GM18951 (cell line): ENCODE data around the gene SMYD3.

ENCODE experiments used
- POLR2A ChIP-seq: IDR thresholded peaks from 4 replicates; pipeline ENCODE4 v1.6.1; 2011; ENCODE audit warnings: mild to moderate bottlenecking; ENCODE audit not compliant: insufficient read length, insufficient read depth; ENCODE audit errors: extremely low read depth
- in situ Hi-C: fragments of 300-500 bp; cut with MboI; formaldehyde crosslinking; loops from one replicate; pipeline ENCODE4 v1.12.0; 2022; ENCODE audit warnings: low sequenced_read_pairs, mixed read lengths, inconsistent platforms; ENCODE audit not compliant: unreplicated experiment

The SMYD3 gene

DNA sequence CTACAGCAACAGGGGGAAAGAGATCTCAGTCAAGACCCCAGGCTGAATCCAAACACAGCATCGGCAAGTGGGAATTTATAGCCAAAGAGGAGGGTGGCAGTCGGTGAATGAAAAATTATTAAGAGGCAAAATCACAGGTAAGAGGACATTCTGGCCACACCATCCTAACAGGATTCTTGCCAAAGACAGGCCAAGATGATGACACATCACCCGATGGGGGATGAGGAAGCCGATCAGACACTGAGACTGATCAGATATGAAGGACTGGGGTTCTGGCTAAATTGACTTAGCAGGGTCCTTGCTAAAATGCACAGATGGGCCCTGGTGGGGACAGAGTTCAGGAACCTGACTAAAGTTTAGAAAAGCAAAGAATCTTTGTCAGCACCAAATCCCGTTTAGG, 402.2 kb downstream of the SMYD3 start:
- no peak for TF ChIP-seq POLR2A
- in situ Hi-C loops = no loop called here

DNA sequence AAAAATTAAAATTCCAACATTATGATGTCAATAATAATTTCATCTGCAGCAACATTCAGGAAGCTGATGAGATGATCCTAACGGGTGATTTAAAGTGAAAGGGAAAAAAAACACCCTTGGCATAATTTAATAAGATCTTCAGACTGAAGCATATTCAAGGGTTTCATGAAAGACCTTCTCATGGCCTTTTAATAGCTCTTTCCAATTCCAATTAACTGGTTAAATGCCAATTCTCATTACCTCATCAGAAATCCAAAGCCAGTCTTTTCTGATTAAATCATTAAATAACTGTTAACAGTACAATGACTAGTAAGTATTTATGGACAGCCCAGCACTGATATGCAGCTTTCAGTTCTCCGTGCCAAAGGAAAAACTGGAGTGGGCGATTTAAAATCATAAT, 407.5 kb downstream of the SMYD3 start:
- no peak for TF ChIP-seq POLR2A
- in situ Hi-C loops = no loop called here

DNA sequence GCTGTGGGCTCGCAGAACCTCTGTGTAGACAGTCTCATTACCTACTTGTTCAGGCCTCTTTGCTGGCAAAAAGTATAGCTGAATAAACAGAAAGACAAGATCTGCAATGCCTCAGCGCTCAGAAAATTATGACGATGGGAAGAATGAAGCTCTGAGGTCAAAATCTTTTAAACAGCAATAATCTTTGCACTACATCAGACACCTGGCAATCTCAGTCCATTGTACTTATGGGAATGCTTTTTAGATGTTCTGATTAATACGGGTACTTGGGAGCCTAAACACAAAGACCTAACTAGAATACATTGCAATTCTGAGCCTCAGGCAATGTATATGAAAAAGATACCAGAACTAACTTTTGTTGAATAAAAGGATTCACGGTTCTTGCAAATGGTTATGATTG, 410.7 kb downstream of the SMYD3 start:
- in situ Hi-C loops = no loop called here
- no peak for TF ChIP-seq POLR2A

DNA sequence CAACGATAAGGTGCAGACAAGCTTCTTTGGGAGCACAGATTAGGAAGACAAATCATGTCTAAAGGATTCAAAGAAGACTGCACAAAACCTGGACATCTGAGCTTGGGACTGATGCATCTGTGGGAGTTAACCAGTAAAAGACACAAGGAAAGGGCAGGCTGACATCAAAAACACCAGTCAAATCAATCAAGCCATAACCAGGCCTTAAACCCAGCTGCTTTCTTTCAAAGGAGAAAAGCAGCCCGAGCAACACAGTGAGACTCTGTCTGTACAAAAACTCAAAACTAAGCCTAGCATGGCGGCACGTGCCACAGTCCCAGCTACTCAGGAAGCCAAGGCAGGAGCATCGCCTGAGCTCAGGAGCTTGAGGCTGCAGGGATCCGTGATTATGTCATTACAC, 411.6 kb downstream of the SMYD3 start:
- no peak for TF ChIP-seq POLR2A
- in situ Hi-C loops = no loop called here

DNA sequence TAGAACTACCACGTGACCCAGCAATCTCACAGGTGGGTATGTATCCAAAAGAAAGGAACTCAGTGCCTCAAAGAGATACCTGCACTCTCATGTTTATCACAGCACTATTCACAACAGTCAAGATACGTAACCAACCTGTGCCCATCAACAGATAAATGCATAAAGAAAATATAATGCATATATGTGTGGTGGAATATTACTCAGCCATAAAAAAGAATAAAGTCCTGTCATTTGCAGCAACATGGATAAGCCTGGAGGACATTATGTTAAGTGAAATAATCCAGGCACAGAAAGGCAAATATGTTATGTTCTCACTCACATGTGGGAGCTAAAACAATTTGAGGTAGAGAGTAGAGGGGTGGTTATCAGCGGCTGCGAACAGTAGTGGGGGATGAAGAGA, 413.8 kb downstream of the SMYD3 start:
- in situ Hi-C loops = no loop called here
- TF ChIP-seq POLR2A = no peak

DNA sequence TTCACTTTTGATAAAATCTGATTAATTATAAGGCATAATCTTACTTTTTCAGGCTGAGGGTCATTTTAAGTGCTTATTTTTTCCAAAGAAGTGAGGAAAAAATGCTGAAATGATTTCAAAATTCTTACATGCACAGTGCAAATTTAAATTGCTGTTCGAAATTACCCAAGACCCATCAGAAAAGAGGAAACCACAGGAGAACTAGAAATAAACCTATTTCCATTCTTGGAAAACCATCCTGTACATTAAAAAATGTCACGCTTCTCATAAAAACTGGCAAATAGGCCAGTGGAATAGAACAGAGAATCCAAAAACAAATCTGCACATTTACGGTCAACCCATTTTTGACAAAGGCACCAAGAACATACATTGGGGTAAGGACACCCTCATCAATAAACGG, 414.9 kb downstream of the SMYD3 start:
- no peak for TF ChIP-seq POLR2A
- in situ Hi-C loops = no loop called here

DNA sequence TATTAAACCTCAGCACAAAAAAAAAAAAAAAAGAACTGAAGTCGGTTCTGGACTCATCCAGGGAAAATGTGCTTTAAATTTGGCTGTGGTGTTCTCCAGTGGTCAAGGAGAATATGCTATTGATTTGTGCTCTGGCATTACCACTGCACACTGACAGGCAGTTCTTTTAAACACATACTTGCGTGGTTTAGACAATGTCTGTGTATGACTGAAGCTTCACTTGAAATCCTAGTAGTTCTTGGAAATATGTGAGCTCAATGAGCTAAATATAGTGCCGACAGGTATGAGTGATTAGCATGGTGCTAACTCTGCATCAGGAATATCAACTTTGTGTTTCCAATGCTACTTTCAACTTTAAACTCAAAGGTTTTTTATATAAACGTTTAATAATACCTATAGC, 415.6 kb downstream of the SMYD3 start:
- TF ChIP-seq POLR2A = no peak
- in situ Hi-C loops = no loop called here

DNA sequence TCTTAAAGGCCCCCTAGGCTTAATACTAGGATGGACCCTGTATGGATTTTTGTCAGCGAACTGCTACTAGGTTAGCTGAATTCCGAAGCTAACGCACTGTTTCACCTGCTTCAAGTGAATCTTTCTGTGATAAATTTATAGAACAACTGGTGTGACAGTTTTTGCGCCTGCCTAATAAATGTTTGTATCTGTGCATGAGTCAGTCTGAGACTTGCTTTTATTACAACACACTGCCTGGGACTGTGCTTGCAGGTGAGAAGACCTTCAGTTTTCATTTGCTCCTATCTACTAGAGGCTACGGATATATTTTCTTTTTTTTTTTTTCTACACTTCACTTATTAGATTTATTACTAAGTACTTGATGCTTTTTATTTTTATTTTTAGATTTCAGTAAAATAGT, 420.9 kb downstream of the SMYD3 start:
- in situ Hi-C loops = no loop called here
- TF ChIP-seq POLR2A = no peak

DNA sequence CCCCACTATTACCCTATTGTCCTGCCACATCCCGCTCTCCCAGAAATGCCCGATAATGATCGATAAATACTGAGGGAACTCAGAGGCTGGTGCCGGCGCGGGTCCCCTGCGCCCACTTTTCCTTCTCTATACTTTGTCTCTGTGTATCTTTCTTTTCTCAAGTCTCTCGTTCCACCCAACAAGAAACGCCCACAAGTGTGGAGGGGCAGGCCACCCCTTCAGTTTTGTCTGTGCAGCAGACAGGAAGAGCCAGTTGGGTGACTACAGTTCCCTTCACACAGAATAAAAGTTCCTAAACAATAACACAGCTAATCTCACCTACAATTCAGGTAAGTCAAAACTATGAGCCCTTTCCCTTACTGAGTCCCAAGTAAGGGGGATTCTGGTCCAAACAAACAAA, 423.7 kb downstream of the SMYD3 start:
- no peak for TF ChIP-seq POLR2A
- in situ Hi-C loops = no loop called here

DNA sequence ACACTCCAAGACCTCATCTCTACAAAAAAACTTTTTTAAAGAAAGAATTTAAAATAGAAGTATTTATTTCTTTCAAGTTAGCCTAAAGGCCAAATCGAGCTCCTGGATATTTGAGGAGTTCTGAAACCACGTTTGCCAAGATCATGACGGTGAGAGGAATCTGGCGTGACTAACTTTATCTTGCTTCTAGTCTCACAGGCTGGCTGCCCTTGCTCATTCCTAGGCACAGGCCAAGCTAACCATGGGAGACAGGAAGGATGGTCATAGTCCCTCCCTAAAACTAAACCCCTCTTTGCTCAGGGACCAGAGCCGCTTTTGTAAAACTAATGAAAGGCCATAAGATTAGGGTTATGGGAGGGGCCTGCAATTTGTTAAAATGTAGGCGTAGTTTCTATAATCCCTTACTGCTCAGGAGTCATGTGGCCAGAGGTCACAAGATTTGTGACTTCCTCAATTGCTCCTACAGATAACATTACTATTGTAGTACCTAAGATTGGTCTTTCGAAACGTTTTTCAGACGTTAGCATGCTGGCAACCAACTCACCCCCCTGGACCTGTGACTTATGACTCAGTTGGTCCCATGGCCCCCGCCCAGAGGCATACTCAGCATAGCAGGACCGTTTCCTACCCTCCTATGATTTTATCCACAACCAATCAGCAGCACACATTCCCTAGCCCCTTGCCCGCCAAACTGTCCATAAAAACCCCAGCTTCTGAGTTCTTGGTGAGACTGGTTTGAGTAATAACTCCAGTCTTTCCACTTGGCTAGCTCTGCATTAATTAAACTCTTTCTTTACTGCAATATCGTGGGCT, 425.0 kb downstream of the SMYD3 start:
- TF ChIP-seq POLR2A = no peak
- in situ Hi-C loops = no loop called here

DNA sequence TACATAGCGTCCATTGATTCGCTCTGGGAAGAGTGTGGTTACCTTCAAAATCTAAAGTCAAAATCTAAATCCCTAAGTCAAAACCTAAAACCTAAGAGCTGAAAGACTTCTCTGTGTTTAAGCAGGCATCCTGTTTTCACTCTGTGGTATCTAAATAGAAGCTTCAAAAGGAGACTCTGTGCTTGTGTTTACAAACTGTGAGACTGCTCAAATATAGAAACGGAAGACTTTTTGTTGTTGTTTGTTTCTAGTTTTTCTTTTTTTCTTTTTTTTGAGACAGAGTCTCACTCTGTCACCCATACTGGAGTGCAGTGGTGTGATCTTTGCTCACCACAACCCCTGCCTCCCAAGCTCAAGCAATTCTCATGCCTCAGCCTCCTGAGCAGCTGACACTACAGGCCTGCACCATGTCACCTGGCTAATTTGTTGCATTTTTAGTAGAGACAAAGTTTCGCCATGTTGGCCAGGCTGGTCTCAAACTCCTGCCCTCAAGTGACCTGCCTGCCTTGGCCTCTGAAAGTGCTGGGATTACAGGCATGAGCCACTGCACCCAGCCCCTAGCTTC, 425.9 kb downstream of the SMYD3 start:
- in situ Hi-C loops = no loop called here
- TF ChIP-seq POLR2A = no peak

DNA sequence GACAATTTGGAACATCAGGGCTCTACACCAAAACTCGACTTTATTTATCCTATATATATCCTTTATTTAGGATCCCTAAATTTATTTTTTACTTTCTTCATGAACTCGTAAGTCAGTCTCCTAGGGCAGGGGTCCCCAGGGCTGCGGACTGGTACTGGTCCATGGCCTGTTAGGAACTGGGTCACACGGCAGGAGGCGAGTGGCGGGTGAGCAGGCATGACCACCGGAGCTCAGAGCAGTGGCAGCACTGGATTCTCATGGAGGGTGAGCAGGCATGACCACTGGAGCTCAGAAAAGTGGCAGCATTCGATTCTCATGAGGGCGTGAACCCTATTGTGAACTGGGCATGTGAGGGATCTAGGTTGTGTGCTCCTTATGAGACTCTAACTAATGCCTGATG, 427.0 kb downstream of the SMYD3 start:
- TF ChIP-seq POLR2A = no peak
- in situ Hi-C loops = no loop called here

DNA sequence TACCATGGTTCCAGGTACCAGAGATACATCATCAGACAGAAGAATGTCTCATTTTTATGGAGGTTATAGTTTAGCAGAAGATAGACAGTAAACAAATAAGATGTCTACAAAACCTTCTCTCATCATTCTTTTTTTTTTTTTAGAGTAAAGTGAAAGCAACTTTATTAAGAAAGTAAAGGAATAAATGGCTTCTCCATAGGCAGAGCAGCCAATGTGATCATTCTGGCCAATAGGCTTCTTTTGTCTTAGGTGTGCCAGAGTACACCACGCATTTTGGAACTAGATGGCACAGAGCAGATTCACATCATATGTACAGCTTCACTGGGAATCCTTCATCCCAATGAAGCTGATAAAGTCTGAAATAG, 428.2 kb downstream of the SMYD3 start:
- in situ Hi-C loops = no loop called here
- no peak for TF ChIP-seq POLR2A

DNA sequence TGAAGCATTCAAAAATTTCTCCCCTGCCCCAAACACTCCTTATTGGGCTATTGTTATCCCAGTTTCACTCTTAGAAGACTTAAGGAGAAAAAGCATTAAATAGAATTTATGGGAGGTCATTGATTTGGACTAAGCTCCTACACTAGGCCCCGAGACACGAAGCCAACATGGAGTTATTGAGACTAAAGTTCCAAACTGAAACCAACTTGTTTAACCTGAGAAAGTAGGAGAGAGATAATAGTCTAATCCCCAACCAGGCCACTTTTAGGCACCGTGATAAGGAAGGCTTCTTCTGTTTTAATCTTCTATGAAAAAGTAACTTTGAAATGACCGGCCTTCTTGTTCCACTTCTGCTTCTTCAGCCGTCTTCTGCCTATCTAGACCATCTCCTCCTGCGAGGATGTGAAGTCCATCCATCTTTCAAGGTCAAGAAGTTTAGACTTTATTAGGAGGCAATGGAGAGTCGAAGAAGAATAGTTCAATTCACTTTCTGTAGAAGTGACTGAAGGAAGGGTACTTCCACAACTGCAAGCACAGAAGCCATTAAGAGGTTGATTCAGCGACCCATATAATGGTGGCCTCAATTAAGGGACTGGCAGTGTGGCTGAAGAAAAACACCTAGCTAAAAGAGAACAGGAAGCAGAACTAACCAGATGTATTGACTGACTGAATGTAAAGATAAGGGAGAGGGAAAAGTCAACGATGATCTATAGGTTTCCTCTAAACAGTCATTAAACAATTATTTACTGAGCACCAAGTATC, 428.8 kb downstream of the SMYD3 start:
- in situ Hi-C loops = no loop called here
- no peak for TF ChIP-seq POLR2A
